Measurements from ENCODE around the gene REV3L. TPM values are rescaled to one million over a fixed set of nuclear protein-coding genes. Genes with fewer than 3 reads are reported as not detected.

Gene REV3L
- total and polyA plus RNA-seq, 9 of the 15 experiments (the other 6 are each of a cell fraction or from before 2014, with no cell fraction given), result 5.5 to 24.4 (median 14.4) TPM

GRCh38 chr6:111259089-111259831, 223.8 kb downstream of the REV3L start (continued):
- TF ChIP-seq ZNF445 (CRISPR knock-in tag; IDR thresholded peaks at IDR 0.05; ENCODE audit: low read depth) (no peak), HMG20B (CRISPR knock-in tag; IDR thresholded peaks at IDR 0.05) (no peak), POLR2B (IDR thresholded peaks at IDR 0.05; ENCODE audit: low read depth, partially characterized antibody) (peak; percentile 73), PHF8 (IDR thresholded peaks at IDR 0.05; ENCODE audit: borderline replicate concordance, low read length) (peak; percentile 76; the same call in 1 of the 2 replicates), GABPA (tag; conservative IDR thresholded peaks at IDR 0.05; ENCODE audit: low read depth) (peak; percentile 96), ZFX (CRISPR knock-in tag; IDR thresholded peaks at IDR 0.05) (peak; percentile 86), KAT7 (CRISPR knock-in tag; IDR thresholded peaks at IDR 0.05; ENCODE audit: borderline replicate concordance) (peak; percentile 55; the same call in 1 of the 2 replicates), ZNF589 (CRISPR knock-in tag; IDR thresholded peaks at IDR 0.05; ENCODE audit: low read depth) (no peak), MIER1 (IDR thresholded peaks at IDR 0.05; ENCODE audit: low read depth) (no peak), POLR2AphosphoS5 (IDR thresholded peaks at IDR 0.05; ENCODE audit: control insufficient read depth, insufficient read depth, low read depth, low read length) (peak; percentile 70), BACH1 (tag; IDR thresholded peaks at IDR 0.05) (no peak), E2F8 (IDR thresholded peaks at IDR 0.05; ENCODE audit: low read depth, partially characterized antibody) (peak; percentile 67), JUNB (CRISPR knock-in tag; conservative IDR thresholded peaks at IDR 0.05) (no peak), ZNF583 (CRISPR knock-in tag; IDR thresholded peaks at IDR 0.05) (0 out of 2 replicates have a peak, but pooled peaks have one; percentile 70), ELK3 (CRISPR knock-in tag; IDR thresholded peaks at IDR 0.05) (no peak)
- TF ChIP-seq, protein P1, sequence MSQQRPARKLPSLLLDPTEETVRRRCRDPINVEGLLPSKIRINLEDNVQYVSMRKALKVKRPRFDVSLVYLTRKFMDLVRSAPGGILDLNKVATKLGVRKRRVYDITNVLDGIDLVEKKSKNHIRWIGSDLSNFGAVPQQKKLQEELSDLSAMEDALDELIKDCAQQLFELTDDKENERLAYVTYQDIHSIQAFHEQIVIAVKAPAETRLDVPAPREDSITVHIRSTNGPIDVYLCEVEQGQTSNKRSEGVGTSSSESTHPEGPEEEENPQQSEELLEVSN (IDR thresholded peaks at IDR 0.05; ENCODE audit: borderline replicate concordance in 1 of 2, extremely low read depth in 1 of 2, insufficient read depth in 1 of 2, insufficient read length in 1 of 2, low read depth in 1 of 2, low read length in 1 of 2, poor library complexity in 1 of 2, severe bottlenecking in 1 of 2), result peak; percentile 82 to 92
- TF ChIP-seq, protein P2, sequence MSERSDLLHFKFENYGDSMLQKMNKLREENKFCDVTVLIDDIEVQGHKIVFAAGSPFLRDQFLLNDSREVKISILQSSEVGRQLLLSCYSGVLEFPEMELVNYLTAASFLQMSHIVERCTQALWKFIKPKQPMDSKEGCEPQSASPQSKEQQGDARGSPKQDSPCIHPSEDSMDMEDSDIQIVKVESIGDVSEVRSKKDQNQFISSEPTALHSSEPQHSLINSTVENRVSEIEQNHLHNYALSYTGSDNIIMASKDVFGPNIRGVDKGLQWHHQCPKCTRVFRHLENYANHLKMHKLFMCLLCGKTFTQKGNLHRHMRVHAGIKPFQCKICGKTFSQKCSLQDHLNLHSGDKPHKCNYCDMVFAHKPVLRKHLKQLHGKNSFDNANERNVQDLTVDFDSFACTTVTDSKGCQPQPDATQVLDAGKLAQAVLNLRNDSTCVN (CRISPR knock-in tag; IDR thresholded peaks at IDR 0.05), result no peak
- TF ChIP-seq, protein P3, sequence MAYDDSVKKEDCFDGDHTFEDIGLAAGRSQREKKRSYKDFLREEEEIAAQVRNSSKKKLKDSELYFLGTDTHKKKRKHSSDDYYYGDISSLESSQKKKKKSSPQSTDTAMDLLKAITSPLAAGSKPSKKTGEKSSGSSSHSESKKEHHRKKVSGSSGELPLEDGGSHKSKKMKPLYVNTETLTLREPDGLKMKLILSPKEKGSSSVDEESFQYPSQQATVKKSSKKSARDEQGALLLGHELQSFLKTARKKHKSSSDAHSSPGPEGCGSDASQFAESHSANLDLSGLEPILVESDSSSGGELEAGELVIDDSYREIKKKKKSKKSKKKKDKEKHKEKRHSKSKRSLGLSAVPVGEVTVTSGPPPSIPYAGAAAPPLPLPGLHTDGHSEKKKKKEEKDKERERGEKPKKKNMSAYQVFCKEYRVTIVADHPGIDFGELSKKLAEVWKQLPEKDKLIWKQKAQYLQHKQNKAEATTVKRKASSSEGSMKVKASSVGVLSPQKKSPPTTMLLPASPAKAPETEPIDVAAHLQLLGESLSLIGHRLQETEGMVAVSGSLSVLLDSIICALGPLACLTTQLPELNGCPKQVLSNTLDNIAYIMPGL (CRISPR knock-in tag; IDR thresholded peaks at IDR 0.05), result peak; percentile 75
